Measurements from ENCODE around the gene RASSF4.
A peak's percentile ranks its signal among the peaks of the same experiment; 100 is the strongest.
"Not testable (repeated sequence)": the region's sequence is repeated elsewhere in the genome, so short reads cannot be mapped to it uniquely, and the experiment has no call there.

Gene RASSF4

GRCh38 chr10:44992070-44992731 is 32.6 kb downstream of the RASSF4 start:
- no peak for DNase-seq

GRCh38 chr10:44992732-44993225 is 33.2 kb downstream of the RASSF4 start:
- no peak for DNase-seq

GRCh38 chr10:44993226-44993921 is 33.8 kb downstream of the RASSF4 start:
- no peak for DNase-seq

- no peak for DNase-seq
Measured at GRCh38 chr10:44993922-44994751, 34.5 kb downstream of the RASSF4 start.

GRCh38 chr10:44994752-44995530 is 35.3 kb downstream of the RASSF4 start:
- no peak for DNase-seq

- DNase-seq = no peak
Measured at GRCh38 chr10:44995581-44995913, 35.9 kb downstream of the RASSF4 start.

GRCh38 chr10:44995914-44996669 is 36.5 kb downstream of the RASSF4 start:
- DNase-seq = no peak

- DNase-seq = no peak
Measured at GRCh38 chr10:44997105-44997748, 37.6 kb downstream of the RASSF4 start.

- DNase-seq = no peak
Measured at GRCh38 chr10:44998146-44998631, 38.6 kb downstream of the RASSF4 start.

GRCh38 chr10:45000138-45000751 is 40.6 kb downstream of the RASSF4 start:
- no peak for DNase-seq

GRCh38 chr10:45000752-45001380 is 41.3 kb downstream of the RASSF4 start, which contains the start of gene ZNF22:
Gene ZNF22, plus strand, starts transcription at chr10:45000923. Its CDS starts 2,446 bp downstream, at chr10:45003369.
- peak; percentile 38 for DNase-seq

- peak; percentile 45 for DNase-seq
Measured at GRCh38 chr10:45001381-45002148, 42.0 kb downstream of the RASSF4 start.

GRCh38 chr10:45003432-45004000 is 43.9 kb downstream of the RASSF4 start:
- DNase-seq = no peak

- DNase-seq = no peak
Measured at GRCh38 chr10:45004661-45005060, 45.1 kb downstream of the RASSF4 start.

GRCh38 chr10:45005284-45005683 is 45.7 kb downstream of the RASSF4 start:
- DNase-seq = no peak

GRCh38 chr10:45006276-45007030 is 46.9 kb downstream of the RASSF4 start:
- no peak for DNase-seq

- peak; percentile 91 for DNase-seq
Measured at GRCh38 chr10:45008524-45009161, 49.0 kb downstream of the RASSF4 start.

- not testable (repeated sequence) for DNase-seq
Measured at GRCh38 chr10:45014557-45014956, 55.0 kb downstream of the RASSF4 start.
